Stimulated activated CD8-positive, alpha-beta memory T cell treated with anti-CD3 and anti-CD28 coated beads, Interleukin-7, amount 100 ng/mL, for 1 hour (primary cell): ENCODE measurements around the gene TRIP6.
"Not testable (repeated sequence)": the region's sequence is repeated elsewhere in the genome, so short reads cannot be mapped to it uniquely, and the experiment has no call there.

Source experiments
- DNase-seq, 2 donors: peaks; one replicate each; pipeline ENCODE4 v3.0.0-alpha.2; 2020; ENCODE audit warnings: low read depth in 2 of 2

Gene TRIP6

DNA sequence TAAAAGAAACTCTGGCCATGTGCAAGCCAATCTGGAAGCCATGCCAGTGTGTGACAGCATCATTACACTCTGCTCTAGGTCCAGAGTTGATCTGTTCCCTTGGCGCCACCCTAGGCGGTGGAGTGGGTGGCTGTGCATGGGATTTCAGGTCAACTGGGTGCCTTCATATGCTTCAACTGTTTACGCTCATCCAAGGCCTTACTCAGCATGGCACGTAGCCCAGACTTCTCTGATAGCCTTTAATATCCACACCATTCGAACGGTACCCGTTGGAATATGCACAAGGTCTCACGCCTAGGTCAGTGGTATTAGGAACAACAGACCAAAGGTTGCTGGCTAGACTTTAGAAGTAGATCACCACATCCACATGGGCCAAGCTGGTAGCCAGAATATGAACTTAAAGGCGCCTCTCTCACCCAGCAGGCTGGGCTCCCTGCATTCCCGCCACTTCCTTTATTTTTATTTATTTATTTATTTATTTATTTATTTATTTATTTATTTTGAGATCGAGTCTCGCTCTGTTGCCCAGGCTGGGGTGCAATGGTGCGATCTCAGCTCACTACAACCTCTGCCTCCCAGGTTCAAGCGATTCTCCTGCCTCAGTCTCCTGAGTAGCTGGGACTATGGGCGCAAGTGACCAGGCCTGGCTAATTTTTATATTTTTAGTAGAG is 47.2 kb downstream of the TRIP6 start:
- no peak for DNase-seq

DNA sequence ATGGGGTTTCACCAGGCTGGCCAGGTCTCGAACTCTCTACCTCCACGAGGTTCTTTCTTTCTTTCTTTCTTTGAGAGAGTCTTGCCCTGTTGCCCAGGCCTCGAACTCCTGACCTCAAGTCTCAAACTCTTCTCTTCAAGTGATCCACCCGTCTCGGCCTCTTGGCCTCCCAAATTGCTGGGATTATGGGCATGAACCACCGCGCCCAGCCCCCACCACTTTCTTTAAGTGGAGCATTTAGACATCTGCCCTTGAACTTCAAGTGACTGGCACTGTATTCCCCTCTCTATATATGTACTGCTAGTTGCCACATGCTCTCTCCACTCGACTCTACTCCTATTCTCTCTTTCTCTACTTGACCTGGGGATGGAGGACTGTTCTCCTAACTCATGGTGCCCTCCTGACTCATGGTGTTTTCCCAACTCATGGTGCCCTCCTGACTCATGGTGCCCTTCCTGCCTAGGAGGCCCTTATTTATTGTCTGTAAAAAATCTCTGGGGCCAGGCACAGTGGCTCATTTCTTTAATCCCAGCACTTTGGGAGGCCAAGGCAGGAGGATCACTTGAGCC is 47.8 kb downstream of the TRIP6 start:
- no peak for DNase-seq

DNA sequence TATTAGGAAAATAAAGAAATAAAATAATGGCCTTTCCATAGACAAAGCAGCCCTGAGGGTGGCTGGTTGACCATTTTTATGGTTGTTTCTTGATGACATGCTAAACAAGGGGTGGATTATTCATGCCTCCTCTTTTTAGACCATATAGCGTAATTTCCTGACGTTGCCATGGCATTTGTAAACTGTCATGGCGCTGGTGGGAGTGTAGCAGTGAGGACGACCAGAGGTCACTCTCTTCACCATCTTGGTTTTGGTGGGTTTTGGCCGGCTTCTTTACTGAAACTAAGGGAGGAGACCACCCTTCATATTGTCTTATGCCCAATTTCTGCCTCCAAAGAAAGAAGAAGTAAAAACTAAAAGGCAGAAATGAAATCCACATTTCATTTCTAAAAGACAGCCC is 52.1 kb downstream of the TRIP6 start:
- not testable (repeated sequence) for DNase-seq

DNA sequence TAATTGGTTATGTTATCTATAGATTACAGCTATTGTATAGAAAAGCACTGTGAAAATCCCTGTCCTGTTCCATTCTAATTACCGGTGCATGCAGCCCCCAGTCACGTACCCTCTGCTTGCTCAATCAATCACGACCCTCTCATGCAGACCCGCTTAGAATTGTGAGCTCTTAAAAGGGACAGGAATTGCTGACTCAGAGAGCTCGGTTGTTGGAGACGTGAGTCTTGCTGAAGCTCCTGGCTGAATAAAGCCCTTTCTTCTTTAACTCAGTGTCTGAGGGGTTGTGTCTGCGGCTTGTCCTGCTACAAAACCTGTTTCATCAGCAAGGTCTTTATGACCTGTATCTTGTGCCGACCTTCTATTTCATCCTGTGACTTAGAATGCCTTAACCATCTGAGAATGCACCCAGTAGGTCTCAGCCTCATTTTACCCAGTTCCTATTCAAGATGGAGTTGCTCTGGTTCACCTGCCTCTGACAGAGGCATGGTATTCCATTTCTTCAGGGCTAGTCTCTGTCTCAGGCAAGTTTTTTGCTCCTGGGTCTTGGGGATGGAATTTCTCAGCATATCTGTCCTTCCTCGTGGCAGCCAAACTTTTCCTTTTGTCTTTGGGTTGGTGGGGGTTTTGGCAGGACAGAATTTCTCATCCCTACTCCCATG is 52.7 kb downstream of the TRIP6 start:
- DNase-seq = not testable (repeated sequence)

DNA sequence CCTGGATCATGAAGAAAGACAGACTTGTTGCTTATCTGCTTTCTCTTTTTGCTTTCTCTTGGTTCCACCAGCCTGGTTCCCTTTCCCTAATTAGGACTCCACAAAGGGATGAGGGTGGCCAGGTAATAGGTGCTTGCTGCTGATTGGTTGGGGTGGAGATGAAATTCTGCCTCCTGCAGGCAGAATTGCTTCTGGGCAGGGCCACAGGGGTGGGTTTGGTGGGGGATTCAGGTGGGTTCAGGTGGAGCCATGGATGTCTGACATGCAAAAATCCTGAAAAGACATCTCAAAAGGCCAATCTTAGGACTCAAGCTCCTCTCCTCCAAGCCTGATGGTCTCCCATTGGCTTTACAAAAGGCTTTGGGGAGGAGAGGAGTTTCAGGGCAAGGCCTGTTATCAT is 53.9 kb downstream of the TRIP6 start:
- no peak for DNase-seq
